ENCODE results near the gene STK32A. TPM values are rescaled to one million over a fixed set of nuclear protein-coding genes. Genes with fewer than 3 reads are reported as not detected.

Gene STK32A
- total and polyA plus RNA-seq, 11 donors: 0.15 to 1.4 (median 0.30) TPM

- intact Hi-C loops (cut with DNase I): loop anchor here in 3 of 10 donors (10.0 kb wide), 3 partner anchors 164 to 184 kb away; no protein-coding TSS in a partner anchor
- peaks cover 0 to 3% (median 0%) of the 10 kb centered on the region in 12 donors for H3K4me1 ChIP-seq
- H3K27me3 ChIP-seq: no peaks in the 10 kb centered on the region
- H3K27ac ChIP-seq: no peak overlapping the region
- H3K36me3 ChIP-seq: peaks cover 0 to 49% (median 3%) of the 10 kb centered on the region in 9 donors
- H3K9me3 ChIP-seq: no peaks in the 10 kb centered on the region
- ATAC-seq (no peak), DNase-seq (no peak)
- H3K4me3 ChIP-seq: no peak overlapping the region
- 86 to 92% (median 88%) methylated on average over 3 of the region's 3 CpGs for WGBS, 4 donors
- TF ChIP-seq, protein P1, sequence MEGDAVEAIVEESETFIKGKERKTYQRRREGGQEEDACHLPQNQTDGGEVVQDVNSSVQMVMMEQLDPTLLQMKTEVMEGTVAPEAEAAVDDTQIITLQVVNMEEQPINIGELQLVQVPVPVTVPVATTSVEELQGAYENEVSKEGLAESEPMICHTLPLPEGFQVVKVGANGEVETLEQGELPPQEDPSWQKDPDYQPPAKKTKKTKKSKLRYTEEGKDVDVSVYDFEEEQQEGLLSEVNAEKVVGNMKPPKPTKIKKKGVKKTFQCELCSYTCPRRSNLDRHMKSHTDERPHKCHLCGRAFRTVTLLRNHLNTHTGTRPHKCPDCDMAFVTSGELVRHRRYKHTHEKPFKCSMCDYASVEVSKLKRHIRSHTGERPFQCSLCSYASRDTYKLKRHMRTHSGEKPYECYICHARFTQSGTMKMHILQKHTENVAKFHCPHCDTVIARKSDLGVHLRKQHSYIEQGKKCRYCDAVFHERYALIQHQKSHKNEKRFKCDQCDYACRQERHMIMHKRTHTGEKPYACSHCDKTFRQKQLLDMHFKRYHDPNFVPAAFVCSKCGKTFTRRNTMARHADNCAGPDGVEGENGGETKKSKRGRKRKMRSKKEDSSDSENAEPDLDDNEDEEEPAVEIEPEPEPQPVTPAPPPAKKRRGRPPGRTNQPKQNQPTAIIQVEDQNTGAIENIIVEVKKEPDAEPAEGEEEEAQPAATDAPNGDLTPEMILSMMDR (IDR thresholded peaks at IDR 0.05): no peak
- TF ChIP-seq POLR2A (IDR thresholded peaks at IDR 0.05): no peak
Measured at GRCh38 chr5:147390654-147391225, 155.9 kb downstream of the STK32A start.

DNA sequence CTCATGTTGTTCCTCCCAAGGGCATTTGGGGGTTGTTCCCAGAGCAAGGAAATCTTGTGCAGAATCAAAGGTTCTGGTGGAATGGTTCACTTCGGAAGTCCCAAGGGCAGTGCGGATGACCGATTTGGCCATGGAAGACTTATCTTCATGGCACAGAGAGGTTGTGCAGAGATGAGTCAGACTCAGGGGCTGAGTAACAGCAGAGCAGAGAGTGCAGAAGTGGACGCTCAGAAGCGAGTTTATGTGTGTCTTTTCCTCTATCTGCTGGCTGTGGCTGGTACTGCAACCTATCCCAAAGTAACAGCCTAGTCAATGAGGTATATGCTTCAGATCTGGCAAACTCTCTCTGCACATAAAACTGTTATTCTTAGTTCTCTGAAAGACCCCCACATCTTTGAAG, 157.0 kb downstream of the STK32A start:
- Histone ChIP-seq H3K36me3 (peaks cover 0 to 60% (median 3%) of the 10 kb centered on the region in 9 donors), H3K4me3 (no peak overlapping the region), H3K4me1 (peaks cover 0 to 9% (median 0%) of the 10 kb centered on the region in 12 donors), H3K27me3 (no peaks in the 10 kb centered on the region), H3K9me3 (no peaks in the 10 kb centered on the region), H3K27ac (no peak overlapping the region)
- intact Hi-C loops (cut with DNase I): loop anchor here in 3 of 10 donors (10.0 kb wide), 3 partner anchors 163 to 183 kb away; no protein-coding TSS in a partner anchor
- 51 to 64% (median 60%) methylated on average over 5 of the region's 5 CpGs for WGBS, 4 donors
- ATAC-seq (peak in 3 of 4 donors; percentile 71 to 90 (median 83)), DNase-seq (peak in 2 of 5 donors; percentile 45 to 66)
- TF ChIP-seq, protein P1 (IDR thresholded peaks at IDR 0.05): peak in 11 of 12 donors; percentile 24 to 59 (median 40)
- no peak for TF ChIP-seq POLR2A (IDR thresholded peaks at IDR 0.05)

DNA sequence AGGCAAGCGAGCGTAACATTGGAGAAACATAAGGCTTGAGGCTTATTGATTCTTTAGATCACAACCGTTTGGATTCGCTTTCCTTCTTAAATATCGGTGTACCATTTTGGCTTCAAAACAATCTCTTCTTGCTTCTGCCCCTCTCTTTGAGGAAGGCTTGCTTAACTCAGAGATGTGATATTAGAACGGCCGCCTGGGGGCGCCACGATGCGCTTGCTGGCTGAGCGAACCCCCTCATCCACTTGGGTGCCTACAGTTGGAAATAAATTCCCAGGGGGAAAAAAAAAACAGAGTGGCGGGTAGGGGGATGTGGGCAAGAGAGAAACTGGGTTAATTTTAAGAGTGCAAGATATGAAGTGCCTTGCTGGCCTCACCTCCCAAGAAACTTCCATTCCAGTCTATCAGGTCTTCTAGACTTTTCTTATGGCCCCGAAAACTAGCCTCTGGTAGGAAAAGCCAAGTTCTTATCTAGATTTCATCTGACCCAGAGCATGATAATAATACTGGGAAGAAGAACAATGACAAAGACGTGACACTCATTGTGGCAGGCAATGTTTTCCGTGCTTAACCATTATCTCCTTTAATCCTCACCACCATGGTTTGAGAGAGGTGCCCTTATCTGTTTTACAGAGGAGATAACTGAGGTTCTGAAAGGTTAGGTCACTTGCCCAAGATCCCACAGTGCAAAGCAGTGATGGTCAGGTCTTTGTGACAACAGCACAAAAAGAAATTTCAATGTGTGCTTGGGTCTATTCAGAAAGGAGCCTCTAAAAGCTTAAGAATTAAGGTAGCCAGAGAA, 159.2 kb downstream of the STK32A start:
- intact Hi-C loops (cut with DNase I): loop anchor here in 3 of 10 donors (10.0 kb wide), 3 partner anchors 161 to 181 kb away; no protein-coding TSS in a partner anchor
- Histone ChIP-seq H3K4me3 (no peak overlapping the region), H3K4me1 (peaks cover 0 to 9% (median 0%) of the 10 kb centered on the region in 12 donors), H3K36me3 (peaks cover 0 to 81% (median 18%) of the 10 kb centered on the region in 9 donors), H3K27me3 (no peaks in the 10 kb centered on the region), H3K27ac (peak overlapping the region in 1 of 12 donors; percentile 22), H3K9me3 (no peaks in the 10 kb centered on the region)
- WGBS, 4 donors: 76 to 82% (median 79%) methylated on average over 15 of the region's 15 CpGs
- ATAC-seq (no peak), DNase-seq (no peak)
- TF ChIP-seq, protein P1 (IDR thresholded peaks at IDR 0.05): peak in 4 of 12 donors; percentile 10 to 34 (median 30)
- TF ChIP-seq POLR2A (IDR thresholded peaks at IDR 0.05): no peak

All from heart left ventricle (tissue), 16 donors.